Measurements from ENCODE around the gene VIPR2.

The VIPR2 gene

DNA sequence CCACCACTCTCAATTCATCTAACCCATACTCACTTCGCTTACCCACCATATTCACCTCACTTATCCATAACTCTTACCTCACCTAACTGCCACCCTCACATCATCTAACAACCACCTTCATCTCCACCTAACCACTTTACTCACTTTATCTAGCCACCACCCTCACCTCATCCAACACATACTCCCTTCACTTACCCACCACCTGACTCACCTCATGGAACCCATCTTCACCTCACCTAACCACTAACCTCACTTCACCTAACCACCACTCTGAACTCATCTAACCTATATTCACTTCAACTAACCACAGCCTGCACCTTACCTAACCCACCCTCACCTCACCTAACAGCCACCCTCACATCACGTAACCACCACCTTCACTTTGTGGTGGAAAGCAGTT, 84.2 kb downstream of the VIPR2 start:
- TF ChIP-seq, protein P1, sequence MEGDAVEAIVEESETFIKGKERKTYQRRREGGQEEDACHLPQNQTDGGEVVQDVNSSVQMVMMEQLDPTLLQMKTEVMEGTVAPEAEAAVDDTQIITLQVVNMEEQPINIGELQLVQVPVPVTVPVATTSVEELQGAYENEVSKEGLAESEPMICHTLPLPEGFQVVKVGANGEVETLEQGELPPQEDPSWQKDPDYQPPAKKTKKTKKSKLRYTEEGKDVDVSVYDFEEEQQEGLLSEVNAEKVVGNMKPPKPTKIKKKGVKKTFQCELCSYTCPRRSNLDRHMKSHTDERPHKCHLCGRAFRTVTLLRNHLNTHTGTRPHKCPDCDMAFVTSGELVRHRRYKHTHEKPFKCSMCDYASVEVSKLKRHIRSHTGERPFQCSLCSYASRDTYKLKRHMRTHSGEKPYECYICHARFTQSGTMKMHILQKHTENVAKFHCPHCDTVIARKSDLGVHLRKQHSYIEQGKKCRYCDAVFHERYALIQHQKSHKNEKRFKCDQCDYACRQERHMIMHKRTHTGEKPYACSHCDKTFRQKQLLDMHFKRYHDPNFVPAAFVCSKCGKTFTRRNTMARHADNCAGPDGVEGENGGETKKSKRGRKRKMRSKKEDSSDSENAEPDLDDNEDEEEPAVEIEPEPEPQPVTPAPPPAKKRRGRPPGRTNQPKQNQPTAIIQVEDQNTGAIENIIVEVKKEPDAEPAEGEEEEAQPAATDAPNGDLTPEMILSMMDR (conservative IDR thresholded peaks at IDR 0.05; ENCODE audit: low read length) = no peak
- H3K4me3 ChIP-seq (ENCODE audit: low read length) = no peak overlapping the region
- DNase-seq (ENCODE audit: low read depth) = no peak

DNA sequence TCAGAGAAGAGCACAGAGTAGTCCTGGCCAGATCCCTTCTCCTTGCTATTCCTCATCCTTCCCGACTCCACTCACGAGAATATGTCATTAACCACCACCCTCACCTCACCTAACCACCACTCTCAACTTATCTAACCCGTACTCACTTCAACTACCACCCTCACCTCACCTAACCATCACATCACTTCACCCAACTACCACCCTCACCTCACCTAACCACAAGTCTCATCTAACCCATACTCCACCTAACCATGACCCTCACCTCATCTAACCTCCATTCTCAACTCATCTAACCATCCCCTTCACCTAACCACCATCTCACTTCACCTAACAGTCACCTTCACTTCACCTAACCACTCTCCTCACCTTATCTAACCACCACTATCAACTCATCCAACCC, 85.0 kb downstream of the VIPR2 start:
- DNase-seq (ENCODE audit: low read depth) = no peak
- TF ChIP-seq, protein P1 (conservative IDR thresholded peaks at IDR 0.05; ENCODE audit: low read length) = no peak
- no peak overlapping the region for H3K4me3 ChIP-seq (ENCODE audit: low read length)

DNA sequence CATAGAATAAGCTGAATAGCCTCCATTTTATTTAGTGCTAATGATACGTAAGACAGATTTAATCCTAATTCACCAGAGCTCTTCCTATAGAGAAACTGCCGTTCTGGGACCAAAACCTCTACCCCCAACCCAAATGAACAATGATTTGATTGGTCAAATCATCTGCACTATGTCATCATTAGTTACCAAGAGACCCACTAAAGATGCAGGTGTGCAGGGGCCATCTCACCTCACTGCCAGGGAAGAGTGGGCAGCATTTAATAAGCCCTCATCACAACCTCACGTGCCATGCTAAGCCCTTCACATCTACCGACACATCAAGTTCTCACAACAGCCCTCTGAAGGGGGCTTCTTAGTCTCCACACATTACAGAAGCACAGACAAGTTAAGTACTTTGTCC, 87.0 kb downstream of the VIPR2 start:
- no peak overlapping the region for H3K4me3 ChIP-seq (ENCODE audit: low read length)
- TF ChIP-seq, protein P1 (conservative IDR thresholded peaks at IDR 0.05; ENCODE audit: low read length) = no peak
- DNase-seq (ENCODE audit: low read depth) = no peak

DNA sequence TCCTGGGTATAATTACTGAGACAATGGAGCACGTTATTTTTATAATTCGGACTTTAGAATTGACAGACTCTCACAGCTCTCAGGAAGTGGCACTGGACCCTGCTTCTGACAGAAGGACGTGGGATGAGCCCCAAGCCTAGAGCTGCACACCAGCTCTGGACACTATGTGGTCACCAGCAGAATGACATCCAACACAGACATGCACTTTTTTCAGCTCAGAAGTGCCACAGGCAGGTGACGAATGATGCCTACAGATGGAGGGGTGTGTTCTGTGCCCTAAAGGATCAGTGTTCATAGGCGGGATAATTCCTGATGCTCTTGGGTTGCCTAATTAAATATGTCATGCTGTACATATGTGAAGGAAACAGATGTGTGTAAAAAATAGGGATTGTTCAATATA, 87.9 kb downstream of the VIPR2 start:
- H3K4me3 ChIP-seq (ENCODE audit: low read length) = no peak overlapping the region
- no peak for DNase-seq (ENCODE audit: low read depth)
- TF ChIP-seq, protein P1 (conservative IDR thresholded peaks at IDR 0.05; ENCODE audit: low read length) = no peak

DNA sequence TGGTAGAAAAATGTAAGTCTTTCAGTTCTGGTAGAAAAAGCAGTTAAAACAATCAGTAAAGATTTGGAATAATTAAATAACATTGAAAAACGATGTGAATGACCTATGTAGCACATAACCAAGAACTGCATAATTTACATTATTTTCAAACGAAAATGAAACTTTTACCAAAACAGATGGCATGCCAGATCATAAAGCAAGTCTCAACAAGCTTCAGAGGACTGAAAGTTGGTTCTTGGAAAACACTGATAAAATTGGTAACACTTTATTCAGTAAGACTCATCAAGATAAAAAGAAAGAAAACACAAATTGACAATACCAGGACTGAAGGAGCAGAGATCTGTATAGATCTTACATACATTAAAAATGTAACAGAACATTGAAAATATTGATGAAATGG, 92.8 kb downstream of the VIPR2 start:
- no peak overlapping the region for H3K4me3 ChIP-seq (ENCODE audit: low read length)
- TF ChIP-seq, protein P1 (conservative IDR thresholded peaks at IDR 0.05; ENCODE audit: low read length) = no peak
- DNase-seq (ENCODE audit: low read depth) = no peak

DNA sequence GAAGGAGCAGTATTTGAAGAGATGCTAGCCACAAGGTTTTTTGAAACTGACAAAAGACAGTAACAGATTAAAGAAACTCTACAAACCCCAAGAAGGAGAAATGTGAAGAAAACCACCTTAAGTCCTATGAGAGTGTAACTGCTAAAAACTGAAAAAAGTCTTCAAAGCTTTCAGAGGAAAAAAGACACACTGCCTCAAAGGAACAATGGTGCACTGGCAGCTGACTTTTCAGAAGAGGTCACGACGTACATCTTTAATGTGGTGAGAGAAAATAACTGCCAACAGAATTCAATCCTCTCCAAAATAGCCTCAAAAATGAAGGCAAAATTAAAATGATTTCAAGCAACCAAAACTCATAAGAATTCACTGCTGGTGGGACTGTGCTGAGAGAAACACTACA, 94.0 kb downstream of the VIPR2 start:
- DNase-seq (ENCODE audit: low read depth) = no peak
- TF ChIP-seq, protein P1 (conservative IDR thresholded peaks at IDR 0.05; ENCODE audit: low read length) = no peak
- no peak overlapping the region for H3K4me3 ChIP-seq (ENCODE audit: low read length)

DNA sequence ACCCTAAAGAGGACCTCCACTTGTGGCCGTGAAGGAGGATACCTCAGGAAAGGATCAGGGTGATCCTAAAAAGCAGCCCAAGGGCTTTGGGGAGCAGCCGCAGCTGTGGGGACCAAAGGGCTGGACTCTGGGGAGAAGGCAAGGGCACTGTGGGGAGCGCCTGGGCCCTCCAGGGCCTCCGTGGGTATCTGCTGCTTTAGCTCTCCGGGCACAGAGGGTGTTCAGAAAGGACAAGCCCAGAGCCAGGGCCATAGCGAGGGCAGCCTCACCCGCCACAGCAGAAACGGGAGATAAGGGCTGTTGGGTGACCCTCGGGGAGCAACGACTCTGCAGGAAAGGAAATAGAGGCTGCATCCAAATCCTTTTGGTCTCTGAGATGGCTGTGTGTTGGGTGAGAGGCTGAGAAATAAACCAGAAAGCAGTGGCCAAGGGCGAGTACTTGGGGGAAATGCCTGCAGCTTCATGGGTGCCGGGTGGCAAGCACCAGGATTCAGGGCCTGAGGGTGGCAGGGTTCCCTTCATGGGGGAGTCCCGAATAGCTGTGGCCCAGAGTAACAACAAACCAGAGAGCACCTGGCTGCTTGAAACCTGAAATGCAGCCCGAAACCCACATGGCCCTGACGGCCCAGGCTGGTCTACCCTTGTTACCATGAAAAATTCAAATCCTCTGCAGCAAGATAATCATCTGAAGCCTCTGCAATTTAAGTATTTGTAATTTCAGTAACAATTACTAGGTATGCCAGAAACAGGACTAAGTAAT, 95.2 kb downstream of the VIPR2 start:
- TF ChIP-seq, protein P1 (conservative IDR thresholded peaks at IDR 0.05; ENCODE audit: low read length) = no peak
- DNase-seq (ENCODE audit: low read depth) = no peak
- no peak overlapping the region for H3K4me3 ChIP-seq (ENCODE audit: low read length)

All from AG10803 (cell line).